GM12878 (cell line): ENCODE measurements around the gene AMER2. TPM values are rescaled to one million over a fixed set of nuclear protein-coding genes. Genes with fewer than 3 reads are reported as not detected.

Experiments
- CTCF ChIP-seq, 3 experiments: IDR thresholded peaks in 2 of 3; conservative IDR thresholded peaks in 1 of 3; 2 replicates each; pipeline ENCODE4 v1.5.1; 2011; ENCODE audit warnings: low read depth in 3 of 3, low read length in 3 of 3, mild to moderate bottlenecking in 3 of 3, control low read depth in 2 of 3, moderate library complexity in 2 of 3, inconsistent platforms in 1 of 3, mixed read lengths in 1 of 3; ENCODE audit not compliant: control insufficient read depth in 2 of 3, insufficient read depth in 1 of 3; ENCODE audit errors: extremely low read depth in 1 of 3
- GATAD2B ChIP-seq: fragments of 450-650 bp; conservative IDR thresholded peaks from 2 replicates; pipeline ENCODE4 v1.6.1; 2017; ENCODE audit warnings: low read depth, mild to moderate bottlenecking, moderate library complexity
- MAX ChIP-seq: IDR thresholded peaks from 2 replicates; pipeline ENCODE4 v1.6.1; 2012; ENCODE audit warnings: low read depth, low read length, improper control_type of control experiment
- NFYB ChIP-seq: IDR thresholded peaks from 2 replicates; pipeline ENCODE4 v1.6.1; 2011; ENCODE audit warnings: low read depth, mild to moderate bottlenecking, low read length, improper control_type of control experiment, moderate library complexity; ENCODE audit not compliant: insufficient read depth
- POLR2AphosphoS5 ChIP-seq: IDR thresholded peaks from 2 replicates; pipeline ENCODE4 v1.6.1; 2011; ENCODE audit warnings: mild to moderate bottlenecking, low read length, inconsistent platforms
- PRDM15 ChIP-seq: fragments of 450-650 bp; formaldehyde crosslinking; IDR thresholded peaks from 2 replicates; pipeline ENCODE4 v1.4.0; 2020; ENCODE audit warnings: mild to moderate bottlenecking, moderate library complexity
- RELA ChIP-seq: fragments of 450-650 bp; IDR thresholded peaks from 2 replicates; pipeline ENCODE4 v1.8.0; 2014; ENCODE audit warnings: borderline replicate concordance; ENCODE audit not compliant: partially characterized antibody
- ZNF592 ChIP-seq: fragments of 450-650 bp; IDR thresholded peaks from 2 replicates; pipeline ENCODE4 v1.6.1; 2017; ENCODE audit warnings: mild to moderate bottlenecking, moderate library complexity
- polyA plus RNA-seq, 11 experiments: library from polyadenylated mRNA; depleted of rRNA in 4 of 11; unstranded in 6 of 11; stranded (reverse) in 5 of 11; fragments of >200 nt; fragmentation: Nextera tagmentation in 4 of 11; fragmentation: Illumina TruSeq in 1 of 11; extraction: Ambion mirVana in 4 of 11; extraction: Trizol in 1 of 11; gene quantifications; 1 replicate in 1 of 11; 2 replicates in 10 of 11; pipeline versions ENCODE4 v1.2.1 to v1.2.3, GENCODE V29; 2011 to 2016; ENCODE audit warnings: inconsistent platforms in 2 of 11, missing spikeins in 2 of 11, low read depth in 1 of 11
- total RNA-seq, 4 experiments: library from RNA; depleted of rRNA in 3 of 4; stranded (reverse); fragments of >200 nt in 3 of 4; fragmentation: Illumina TruSeq in 1 of 4; extraction: Trizol in 1 of 4; gene quantifications; 2 replicates each; pipeline versions ENCODE4 v1.2.1 to v1.2.3, GENCODE V29; 2013 to 2021

Gene AMER2
- total and polyA plus RNA-seq, 10 of the 15 experiments (the other 5 are each of a cell fraction or from before 2014, with no cell fraction given), result 0.01 to 0.34 (median 0.21) TPM

GRCh38 chr13:25196971-25197370 is 24.9 kb upstream of the AMER2 start (continued):
- no peak for TF ChIP-seq ZNF592
- TF ChIP-seq RELA, result no peak
- TF ChIP-seq POLR2AphosphoS5, result no peak
- no peak for TF ChIP-seq NFYB
- no peak for TF ChIP-seq PRDM15 (CRISPR knock-in tag)
- no peak for TF ChIP-seq MAX
- no peak for TF ChIP-seq GATAD2B
- no peak for TF ChIP-seq CTCF (IDR thresholded peaks at IDR 0.05 in 2 of 3, conservative IDR thresholded peaks at IDR 0.05 in 1 of 3; ENCODE audit: control insufficient read depth in 2 of 3, extremely low read depth in 1 of 3, insufficient read depth in 1 of 3, low read depth in 3 of 3, low read length in 3 of 3)
